ENCODE data around the gene CCDC136.

Gene CCDC136

GRCh38 chr7:128774029-128774689 is 17.6 kb upstream of the CCDC136 start:
- TF ChIP-seq CTCF (IDR thresholded peaks at IDR 0.05) = no peak
- peaks cover 10% of the 10 kb centered on the region for H3K27me3 Mint-ChIP-seq (ENCODE audit: low read depth, poor library complexity)
- DNase-seq = no peak
- H3K4me1 Mint-ChIP-seq = no peaks in the 10 kb centered on the region
- peak overlapping the region; percentile 88 for H3K27ac Mint-ChIP-seq
- H3K9me3 Mint-ChIP-seq = peaks cover 26% of the 10 kb centered on the region
- H3K36me3 Mint-ChIP-seq (ENCODE audit: low read depth) = peaks cover 70% of the 10 kb centered on the region
- H3K4me3 Mint-ChIP-seq = no peak overlapping the region

- H3K27me3 Mint-ChIP-seq (ENCODE audit: low read depth, poor library complexity) = peaks cover 13% of the 10 kb centered on the region
- H3K4me3 Mint-ChIP-seq = no peak overlapping the region
- peak overlapping the region; percentile 80 for H3K27ac Mint-ChIP-seq
- H3K4me1 Mint-ChIP-seq = no peaks in the 10 kb centered on the region
- no peak for TF ChIP-seq CTCF (IDR thresholded peaks at IDR 0.05)
- H3K36me3 Mint-ChIP-seq (ENCODE audit: low read depth) = peaks cover 62% of the 10 kb centered on the region
- DNase-seq = no peak
- peaks cover 26% of the 10 kb centered on the region for H3K9me3 Mint-ChIP-seq
These were observed 16.8 kb upstream of the CCDC136 start for GRCh38 chr7:128774921-128775320.

- no peaks in the 10 kb centered on the region for H3K4me1 Mint-ChIP-seq
- no peak for DNase-seq
- H3K27me3 Mint-ChIP-seq (ENCODE audit: low read depth, poor library complexity) = peaks cover 13% of the 10 kb centered on the region
- H3K27ac Mint-ChIP-seq = peak within 1 kb of the TSS; percentile 80
- H3K4me3 Mint-ChIP-seq = no peak within 1 kb of the TSS
- peaks cover 26% of the 10 kb centered on the region for H3K9me3 Mint-ChIP-seq
- peaks cover 53% of the 10 kb centered on the region for H3K36me3 Mint-ChIP-seq (ENCODE audit: low read depth)
- no peak for TF ChIP-seq CTCF (IDR thresholded peaks at IDR 0.05)
These were observed 15.9 kb upstream of the CCDC136 start, which contains the start of gene OPN1SW for GRCh38 chr7:128775744-128776474. TSS of gene OPN1SW (minus strand) at chr7:128775794. CDS start at chr7:128775781, 13 bp downstream.

GRCh38 chr7:128777156-128778123 is 14.3 kb upstream of the CCDC136 start:
- Mint-ChIP-seq H3K27ac (no peak overlapping the region), H3K4me1 (no peaks in the 10 kb centered on the region), H3K9me3 (peaks cover 26% of the 10 kb centered on the region), H3K27me3 (ENCODE audit: low read depth, poor library complexity) (peaks cover 15% of the 10 kb centered on the region), H3K36me3 (ENCODE audit: low read depth) (peaks cover 38% of the 10 kb centered on the region), H3K4me3 (no peak overlapping the region)
- TF ChIP-seq CTCF (IDR thresholded peaks at IDR 0.05) = no peak
- no peak for DNase-seq

GRCh38 chr7:128778946-128779345 is 12.8 kb upstream of the CCDC136 start:
- no peak for TF ChIP-seq CTCF (IDR thresholded peaks at IDR 0.05)
- H3K4me3 Mint-ChIP-seq = no peak overlapping the region
- H3K36me3 Mint-ChIP-seq (ENCODE audit: low read depth) = peaks cover 24% of the 10 kb centered on the region
- peaks cover 13% of the 10 kb centered on the region for H3K4me1 Mint-ChIP-seq
- H3K27ac Mint-ChIP-seq = no peak overlapping the region
- DNase-seq = no peak
- H3K27me3 Mint-ChIP-seq (ENCODE audit: low read depth, poor library complexity) = peaks cover 23% of the 10 kb centered on the region
- H3K9me3 Mint-ChIP-seq = peaks cover 26% of the 10 kb centered on the region

Data from nephron progenitor cell (in vitro differentiated cells).